ENCODE measurements around the gene KNTC1.
"Not testable (repeated sequence)": the region's sequence is repeated elsewhere in the genome, so short reads cannot be mapped to it uniquely, and the experiment has no call there.

The KNTC1 gene

DNA sequence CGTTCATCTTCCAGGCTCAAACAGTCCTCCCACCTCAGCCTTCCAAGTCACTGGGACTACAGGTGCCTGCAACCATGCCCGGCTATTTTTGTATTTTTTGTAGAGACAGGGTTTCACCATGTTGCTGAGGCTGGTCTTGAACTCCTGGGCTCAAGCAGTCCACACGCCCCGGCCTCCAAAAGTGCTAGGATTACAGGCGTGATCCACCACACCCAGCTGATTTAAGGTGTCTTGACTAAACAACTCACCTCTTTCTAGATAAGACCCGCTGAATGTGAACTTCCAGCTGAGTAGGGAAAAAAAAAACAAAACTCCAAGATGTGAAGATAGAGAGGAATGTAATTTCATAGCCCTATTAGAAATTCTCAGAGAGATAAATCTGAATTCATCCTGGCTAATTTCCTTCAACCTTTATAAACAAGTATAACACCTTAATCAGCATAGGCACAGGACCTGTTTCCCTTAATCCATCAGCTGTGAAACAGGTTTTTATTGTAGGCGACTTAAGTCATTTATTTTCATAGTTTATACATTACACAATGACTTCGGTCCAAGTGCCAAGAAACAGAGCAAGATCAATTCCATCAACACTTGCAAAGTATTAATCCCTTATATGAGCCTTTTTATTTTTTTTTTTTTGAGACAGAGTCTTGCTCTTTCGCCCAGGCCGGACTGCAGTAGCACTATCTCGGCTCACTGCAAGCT, 124.6 kb downstream of the KNTC1 start:
- Histone ChIP-seq H3K4me1 (no peaks in the 10 kb centered on the region), H3K4me3 (no peak overlapping the region), H3K36me3 (no peaks in the 10 kb centered on the region), H3K9me3 (no peaks in the 10 kb centered on the region), H3K27me3 (no peaks in the 10 kb centered on the region), H3K27ac (no peak overlapping the region)
- DNase-seq = no peak
- TF ChIP-seq, protein P1, sequence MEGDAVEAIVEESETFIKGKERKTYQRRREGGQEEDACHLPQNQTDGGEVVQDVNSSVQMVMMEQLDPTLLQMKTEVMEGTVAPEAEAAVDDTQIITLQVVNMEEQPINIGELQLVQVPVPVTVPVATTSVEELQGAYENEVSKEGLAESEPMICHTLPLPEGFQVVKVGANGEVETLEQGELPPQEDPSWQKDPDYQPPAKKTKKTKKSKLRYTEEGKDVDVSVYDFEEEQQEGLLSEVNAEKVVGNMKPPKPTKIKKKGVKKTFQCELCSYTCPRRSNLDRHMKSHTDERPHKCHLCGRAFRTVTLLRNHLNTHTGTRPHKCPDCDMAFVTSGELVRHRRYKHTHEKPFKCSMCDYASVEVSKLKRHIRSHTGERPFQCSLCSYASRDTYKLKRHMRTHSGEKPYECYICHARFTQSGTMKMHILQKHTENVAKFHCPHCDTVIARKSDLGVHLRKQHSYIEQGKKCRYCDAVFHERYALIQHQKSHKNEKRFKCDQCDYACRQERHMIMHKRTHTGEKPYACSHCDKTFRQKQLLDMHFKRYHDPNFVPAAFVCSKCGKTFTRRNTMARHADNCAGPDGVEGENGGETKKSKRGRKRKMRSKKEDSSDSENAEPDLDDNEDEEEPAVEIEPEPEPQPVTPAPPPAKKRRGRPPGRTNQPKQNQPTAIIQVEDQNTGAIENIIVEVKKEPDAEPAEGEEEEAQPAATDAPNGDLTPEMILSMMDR (IDR thresholded peaks at IDR 0.05) = no peak
- intact Hi-C loops (cut with DNase I; ENCODE audit: low total_unique reads) = no loop called here

DNA sequence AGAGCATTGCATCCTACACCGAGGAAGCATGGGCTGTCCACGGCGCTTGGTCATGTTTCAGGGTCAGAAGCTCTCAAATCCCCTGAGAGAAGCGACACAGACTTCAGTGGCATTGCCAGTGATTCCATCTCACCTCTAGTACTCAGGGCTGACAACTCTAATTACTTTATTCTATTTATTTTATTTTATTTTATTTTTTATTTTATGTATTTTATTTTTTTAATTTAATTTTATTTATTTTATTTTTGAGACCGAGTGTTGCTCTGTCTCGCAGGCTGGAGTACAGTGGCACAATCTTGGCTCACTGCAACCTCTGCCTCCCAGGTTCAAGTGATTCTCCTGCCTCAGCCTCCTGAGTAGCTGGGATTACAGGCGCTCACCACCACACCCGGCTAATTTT, 126.2 kb downstream of the KNTC1 start:
- intact Hi-C loops (cut with DNase I; ENCODE audit: low total_unique reads); H3K4me1 ChIP-seq; H3K36me3 ChIP-seq: not testable (repeated sequence)

DNA sequence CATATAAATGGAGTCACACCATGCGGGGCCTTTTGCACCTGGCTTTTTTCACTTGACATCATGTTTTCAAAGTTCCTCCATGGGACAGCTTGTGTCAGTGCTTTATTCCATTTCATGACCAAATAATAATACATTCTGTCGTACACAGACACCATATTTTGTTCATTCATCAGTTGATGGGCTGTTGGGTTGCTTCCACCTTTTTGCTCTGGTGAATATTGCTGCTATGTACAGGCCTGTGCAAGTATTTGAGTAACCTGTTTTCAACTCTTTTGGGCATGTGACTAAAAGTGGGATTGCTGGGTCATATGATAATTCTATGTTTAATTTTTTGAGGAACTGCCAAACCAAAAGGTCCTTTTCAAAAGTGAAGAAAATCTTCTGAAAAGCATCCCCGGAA, 129.2 kb downstream of the KNTC1 start:
- no peaks in the 10 kb centered on the region for H3K36me3 ChIP-seq

More for the DNA sequence above, 126.2 kb downstream of the KNTC1 start:
- not testable (repeated sequence) for H3K9me3 ChIP-seq, H3K27ac ChIP-seq, DNase-seq, H3K27me3 ChIP-seq, H3K4me3 ChIP-seq

DNA sequence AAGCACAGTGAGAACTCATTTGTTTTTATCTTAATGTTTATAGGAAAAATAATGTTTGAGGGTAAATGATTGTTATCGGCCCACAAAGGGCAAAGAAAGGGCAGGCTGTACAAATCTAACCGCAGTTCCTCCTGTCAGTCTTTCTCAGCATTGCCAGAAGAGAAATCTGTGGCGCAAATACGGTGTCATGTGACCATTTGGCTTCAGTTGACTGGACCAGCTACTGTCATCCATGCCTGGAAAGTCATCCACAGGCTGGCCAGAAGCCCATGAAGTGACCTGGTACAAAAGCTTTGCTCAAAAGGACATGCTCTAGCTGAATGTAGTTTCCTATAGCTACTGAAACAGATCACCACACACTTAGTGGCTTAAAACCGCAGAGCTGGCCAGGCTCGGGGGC, 132.5 kb downstream of the KNTC1 start:
- H3K9me3 ChIP-seq = no peaks in the 10 kb centered on the region
- H3K4me1 ChIP-seq = no peaks in the 10 kb centered on the region
- H3K36me3 ChIP-seq = no peaks in the 10 kb centered on the region
- no peak for DNase-seq
- H3K27me3 ChIP-seq = no peaks in the 10 kb centered on the region
- TF ChIP-seq, protein P1 (IDR thresholded peaks at IDR 0.05) = no peak
- intact Hi-C loops (cut with DNase I; ENCODE audit: low total_unique reads) = no loop called here
- H3K27ac ChIP-seq = no peak overlapping the region
- no peak overlapping the region for H3K4me3 ChIP-seq

More for the DNA sequence above, 129.2 kb downstream of the KNTC1 start:
- TF ChIP-seq, protein P1 (IDR thresholded peaks at IDR 0.05) = no peak
- no peak overlapping the region for H3K27ac ChIP-seq
- no peaks in the 10 kb centered on the region for H3K4me1 ChIP-seq
- H3K4me3 ChIP-seq = no peak overlapping the region
- intact Hi-C loops (cut with DNase I; ENCODE audit: low total_unique reads) = no loop called here
- no peaks in the 10 kb centered on the region for H3K27me3 ChIP-seq
- DNase-seq = no peak
- no peaks in the 10 kb centered on the region for H3K9me3 ChIP-seq

DNA sequence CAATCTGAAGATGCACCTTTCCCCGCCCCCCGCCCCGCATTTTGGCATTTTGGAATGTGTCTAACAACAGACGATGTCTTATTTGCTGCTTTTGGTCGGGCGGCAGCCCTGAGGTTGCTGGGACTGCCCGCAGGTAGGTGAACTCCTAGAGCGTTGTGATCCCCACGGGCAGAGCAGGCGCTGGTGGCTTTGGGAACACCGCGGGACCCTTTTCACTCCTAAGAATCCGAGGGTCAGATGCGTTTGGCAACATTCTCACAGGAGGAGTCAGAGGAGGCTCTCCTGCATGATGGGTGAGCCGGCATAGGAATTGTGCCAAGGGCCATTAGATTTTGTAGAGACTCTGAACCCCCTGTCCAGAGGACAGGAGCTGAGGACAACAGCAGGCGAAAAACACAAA, 134.2 kb downstream of the KNTC1 start:
- Histone ChIP-seq H3K27me3 (no peaks in the 10 kb centered on the region), H3K4me1 (no peaks in the 10 kb centered on the region), H3K4me3 (no peak overlapping the region), H3K36me3 (no peaks in the 10 kb centered on the region), H3K9me3 (no peaks in the 10 kb centered on the region), H3K27ac (no peak overlapping the region)
- DNase-seq = no peak
- intact Hi-C loops (cut with DNase I; ENCODE audit: low total_unique reads) = no loop called here
- TF ChIP-seq, protein P1 (IDR thresholded peaks at IDR 0.05) = no peak

DNA sequence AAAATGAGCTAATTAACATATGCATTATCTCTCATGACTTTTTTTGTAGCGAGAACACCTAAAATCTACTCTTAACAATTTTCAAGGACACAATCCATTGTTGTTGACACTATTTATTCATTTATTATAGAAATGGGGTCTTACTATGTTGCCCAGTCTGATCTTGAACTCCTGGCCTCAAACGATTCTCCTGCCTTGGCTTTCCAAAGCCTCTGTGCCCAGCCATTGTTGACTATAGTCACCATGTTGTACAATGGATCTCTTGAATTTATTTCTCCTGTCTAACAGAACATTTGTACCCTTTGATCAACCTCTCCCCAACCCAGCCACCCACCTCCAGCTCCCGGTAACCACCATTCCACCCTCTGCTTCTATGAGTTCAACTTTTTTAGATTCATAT, 134.9 kb downstream of the KNTC1 start:
- intact Hi-C loops (cut with DNase I; ENCODE audit: low total_unique reads) = no loop called here
- TF ChIP-seq, protein P1 (IDR thresholded peaks at IDR 0.05) = no peak
- Histone ChIP-seq H3K4me1 (no peaks in the 10 kb centered on the region), H3K4me3 (no peak overlapping the region), H3K36me3 (no peaks in the 10 kb centered on the region), H3K27ac (no peak overlapping the region), H3K27me3 (no peaks in the 10 kb centered on the region), H3K9me3 (no peaks in the 10 kb centered on the region)
- no peak for DNase-seq

Measured in tibial artery (tissue), 4 donors.